Panc1 (cell line): ENCODE results near the gene SBF1. TPM values are rescaled to one million over a fixed set of nuclear protein-coding genes. Genes with fewer than 3 reads are reported as not detected.
"Not testable (repeated sequence)": the region's sequence is repeated elsewhere in the genome, so short reads cannot be mapped to it uniquely, and the experiment has no call there.

ENCODE experiments used
- ATAC-seq: fragments of 200-7000 bp; cut with Tn5 transposase; 2 replicates; pipeline ENCODE4 v1.9.1; 2020; ENCODE audit warnings: mild to moderate bottlenecking, moderate library complexity
- BruUV-seq: library from RNA; stranded (reverse); fragments of 400-500 nt; replicated peaks from 2 replicates; lab custom pipeline; 2021; lab: Mats Ljungman, UMichigan
- CTCF ChIA-PET: fragments of 300-600 bp; sonication (Branson Sonifier 250); formaldehyde crosslinking; loops from one replicate; lab custom pipeline; 2022; ENCODE audit warnings: antibody characterized with exemption; lab: Charles Lee
- POLR2A ChIA-PET: fragments of 300-600 bp; sonication (Branson Sonifier 250); formaldehyde crosslinking; loops from one replicate; lab custom pipeline; 2022; ENCODE audit warnings: antibody characterized with exemption; lab: Charles Lee
- DNase-seq: peaks from one replicate; pipeline ENCODE4 v3.0.0-alpha.2; 2010; ENCODE audit warnings: low read depth, low spot score
- H3K27ac ChIP-seq: 2 replicates; pipeline ENCODE4 v1.5.1; 2011; ENCODE audit warnings: mild to moderate bottlenecking, low read length, inconsistent platforms
- H3K27me3 ChIP-seq: fragments of 200-500 bp; sonication (Bioruptor generic); 2 replicates; pipeline ENCODE4 v1.6.0; 2014; ENCODE audit warnings: low read length, inconsistent platforms; ENCODE audit not compliant: control insufficient read depth, insufficient read depth
- H3K36me3 ChIP-seq: fragments of 200-500 bp; sonication (Bioruptor generic); 2 replicates; pipeline ENCODE4 v1.5.1; 2014; ENCODE audit warnings: inconsistent platforms, mild to moderate bottlenecking, low read length, moderate library complexity; ENCODE audit not compliant: control insufficient read depth, insufficient read depth
- H3K4me1 ChIP-seq: 2 replicates; pipeline ENCODE4 v1.5.1; 2011; ENCODE audit warnings: inconsistent platforms, mild to moderate bottlenecking, low read length, moderate library complexity; ENCODE audit not compliant: control insufficient read depth, insufficient read depth
- H3K4me3 ChIP-seq, 2 experiments: 2 replicates each; pipeline ENCODE4 v1.5.1; 2011 to 2012; ENCODE audit warnings: low read depth in 2 of 2, low read length in 2 of 2, mild to moderate bottlenecking in 2 of 2, inconsistent platforms in 1 of 2, moderate library complexity in 1 of 2
- H3K9me3 ChIP-seq: fragments of 200-500 bp; sonication (Bioruptor generic); 2 replicates; pipeline ENCODE4 v1.5.1; 2014; ENCODE audit warnings: low read depth, mild to moderate bottlenecking, inconsistent platforms, low read length, moderate library complexity; ENCODE audit not compliant: control insufficient read depth, insufficient read depth
- CTCF ChIP-seq: fragments of 450-650 bp; IDR thresholded peaks from 2 replicates; pipeline ENCODE4 v1.5.1; 2017; ENCODE audit warnings: mild to moderate bottlenecking
- POLR2AphosphoS5 ChIP-seq: IDR thresholded peaks from 2 replicates; pipeline ENCODE4 v1.6.1; 2012; ENCODE audit warnings: mild to moderate bottlenecking, low read depth, low read length, moderate library complexity
- REST ChIP-seq, 2 experiments: IDR thresholded peaks; 2 replicates each; pipeline ENCODE4 v1.6.1; 2011 to 2012; ENCODE audit warnings: low read depth in 2 of 2, control low read depth in 1 of 2, low read length in 1 of 2, mild to moderate bottlenecking in 1 of 2, moderate library complexity in 1 of 2; ENCODE audit not compliant: insufficient read depth in 1 of 2
- SIN3A ChIP-seq: IDR thresholded peaks from 2 replicates; pipeline ENCODE4 v1.6.1; 2012; ENCODE audit warnings: low read depth, mild to moderate bottlenecking, low read length, moderate library complexity, borderline replicate concordance; ENCODE audit not compliant: insufficient read depth
- TCF7L2 ChIP-seq: IDR thresholded peaks from 2 replicates; pipeline ENCODE4 v1.6.1; 2011; ENCODE audit warnings: mild to moderate bottlenecking, low read depth, low read length, inconsistent platforms
- in situ Hi-C: cut with HindIII; loops from 2 replicates; pipeline ENCODE4 v1.10.0; 2016; ENCODE audit warnings: low sequenced_read_pairs, low pct_unique_long_range_greater_than_20kb
- intact Hi-C: fragments of 100-400 bp; cut with micrococcal nuclease; formaldehyde crosslinking; loops from one replicate; pipeline ENCODE4 v1.10.0; 2022; ENCODE audit not compliant: unreplicated experiment
- total RNA-seq: library from RNA; stranded (reverse); gene quantifications from one replicate; pipeline ENCODE4 v1.2.1, GENCODE V29; 2021; ENCODE audit not compliant: unreplicated experiment

SBF1 gene
- total RNA-seq, 1 experiment from 2014 or later: 59.2 TPM

GRCh38 chr22:50415426-50415825 is 59.4 kb downstream of the SBF1 start:
- Histone ChIP-seq H3K4me3 (no peak overlapping the region), H3K36me3 (peaks cover 7% of the 10 kb centered on the region; the same call in 1 of the 2 replicates), H3K27ac (no peak overlapping the region), H3K27me3 (no peaks in the 10 kb centered on the region), H3K9me3 (no peaks in the 10 kb centered on the region), H3K4me1 (no peaks in the 10 kb centered on the region)
- TF ChIP-seq SIN3A (no peak), REST (IDR thresholded peaks at IDR 0.05; ENCODE audit: insufficient read depth in 1 of 2, low read depth in 2 of 2, low read length in 1 of 2) (no peak), POLR2AphosphoS5 (no peak), TCF7L2 (no peak), CTCF (no peak)
- in situ Hi-C loops: no loop called here
- BruUV-seq: no TSS peak
- DNase-seq (no peak), ATAC-seq (no peak)
- CTCF ChIA-PET: no interaction called here
- intact Hi-C loops: no loop called here
- POLR2A ChIA-PET: no interaction called here

- Histone ChIP-seq H3K4me1 (no peaks in the 10 kb centered on the region), H3K27me3 (no peaks in the 10 kb centered on the region), H3K36me3 (peaks cover 7% of the 10 kb centered on the region; the same call in 1 of the 2 replicates), H3K9me3 (no peaks in the 10 kb centered on the region), H3K27ac (no peak overlapping the region), H3K4me3 (no peak overlapping the region)
- DNase-seq (no peak), ATAC-seq (no peak)
- in situ Hi-C loops (no loop called here), intact Hi-C loops (no loop called here)
- ChIA-PET POLR2A (no interaction called here), CTCF (no interaction called here)
- TF ChIP-seq REST (IDR thresholded peaks at IDR 0.05; ENCODE audit: insufficient read depth in 1 of 2, low read depth in 2 of 2, low read length in 1 of 2) (no peak), TCF7L2 (no peak), SIN3A (no peak), POLR2AphosphoS5 (no peak), CTCF (no peak)
- BruUV-seq: no TSS peak
Measured at GRCh38 chr22:50414476-50415248, 60.2 kb downstream of the SBF1 start.

- in situ Hi-C loops, DNase-seq, H3K27ac ChIP-seq, BruUV-seq, H3K36me3 ChIP-seq, CTCF ChIA-PET, POLR2A ChIA-PET, ATAC-seq, H3K4me1 ChIP-seq, H3K27me3 ChIP-seq, H3K9me3 ChIP-seq, intact Hi-C loops, H3K4me3 ChIP-seq: not testable (repeated sequence)
Measured at GRCh38 chr22:50408954-50409353, 65.9 kb downstream of the SBF1 start.
